GM12878 (cell line): ENCODE results near the gene TECPR1. TPM values are rescaled to one million over a fixed set of nuclear protein-coding genes. Genes with fewer than 3 reads are reported as not detected.

Experiments used
- ATAC-seq: fragments of 200-7000 bp; cut with Tn5 transposase; 3 replicates; pipeline ENCODE4 v1.9.1; 2020; ENCODE audit warnings: mild to moderate bottlenecking, moderate library complexity
- BruUV-seq: library from RNA; stranded (reverse); fragments of 400-500 nt; replicated peaks from 2 replicates; lab custom pipeline; 2021; lab: Mats Ljungman, UMichigan
- CTCF ChIA-PET: fragments of 300-600 bp; sonication (Branson Sonifier 250); formaldehyde crosslinking; extraction: SDS; loops from one replicate; lab custom pipeline; 2021; ENCODE audit warnings: inconsistent platforms; lab: Yijun Ruan, JAX
- POLR2A ChIA-PET: fragments of 350-600 bp; formaldehyde crosslinking; extraction: SDS; loops from one replicate; lab custom pipeline; 2021; ENCODE audit warnings: inconsistent platforms; lab: Charles Lee
- RAD21 ChIA-PET: fragments of 300-600 bp; sonication (Branson Sonifier 250); formaldehyde crosslinking; loops from one replicate; lab custom pipeline; 2023; ENCODE audit warnings: antibody characterized with exemption; ENCODE audit not compliant: unreplicated experiment; lab: Charles Lee
- SMC1A ChIA-PET: fragments of 300-600 bp; sonication (Branson Sonifier 250); formaldehyde crosslinking; loops from one replicate; lab custom pipeline; 2023; ENCODE audit not compliant: unreplicated experiment, uncharacterized antibody; lab: Charles Lee
- DNase-seq: peaks from one replicate; pipeline ENCODE4 v3.0.0-alpha.2; 2011; ENCODE audit warnings: low read depth, low spot score
- FAIRE-seq: peaks from 3 replicates; lab custom pipeline; 2011; peaks lifted over from hg19 to GRCh38; lab: Jason Lieb, UNC
- H2AFZ ChIP-seq: 2 replicates; pipeline ENCODE4 v1.6.0; 2011; ENCODE audit warnings: low read depth, low read length, control low read depth; ENCODE audit not compliant: control insufficient read depth
- H3K27ac ChIP-seq: 2 replicates; pipeline ENCODE4 v1.5.1; 2011; ENCODE audit warnings: control low read depth; ENCODE audit not compliant: control insufficient read depth, insufficient read depth
- H3K27me3 ChIP-seq, 2 experiments: replicated peaks in 1 of 2; 2 replicates each; pipeline versions ENCODE4 v1.6.0 to v1.6.1; 2011; ENCODE audit warnings: low read length in 1 of 2; ENCODE audit not compliant: control insufficient read depth in 2 of 2, insufficient read depth in 2 of 2
- H3K36me3 ChIP-seq, 2 experiments: 2 replicates each; pipeline ENCODE4 v1.5.1; 2011; ENCODE audit warnings: low read length in 1 of 2; ENCODE audit not compliant: control insufficient read depth in 2 of 2, insufficient read depth in 2 of 2
- H3K4me1 ChIP-seq: 2 replicates; pipeline ENCODE4 v1.6.1; 2011; ENCODE audit warnings: mild to moderate bottlenecking, low read length, moderate library complexity, mixed read lengths; ENCODE audit not compliant: control insufficient read depth, insufficient read depth
- H3K4me2 ChIP-seq: 2 replicates; pipeline ENCODE4 v1.6.0; 2011; ENCODE audit warnings: control low read depth; ENCODE audit not compliant: control insufficient read depth, insufficient read depth
- H3K4me3 ChIP-seq: fragments of 200-600 bp; sonication (generic); 2 replicates; pipeline ENCODE4 v1.5.1; 2016
- H3K79me2 ChIP-seq: 2 replicates; pipeline ENCODE4 v1.6.0; 2011; ENCODE audit warnings: low read length; ENCODE audit not compliant: control insufficient read depth, insufficient read depth
- H3K9ac ChIP-seq: 2 replicates; pipeline ENCODE4 v1.8.0; 2011; ENCODE audit warnings: low read length, control low read depth, mixed read lengths; ENCODE audit not compliant: control insufficient read depth, insufficient read depth
- H3K9me3 ChIP-seq: replicated peaks from 3 replicates; pipeline ENCODE4 v1.5.1; 2011; ENCODE audit warnings: mild to moderate bottlenecking, low read length; ENCODE audit not compliant: control insufficient read depth, insufficient read depth
- H4K20me1 ChIP-seq: 2 replicates; pipeline ENCODE4 v1.6.0; 2011; ENCODE audit not compliant: control insufficient read depth, insufficient read depth
- ELK1 ChIP-seq: IDR thresholded peaks from 2 replicates; pipeline ENCODE4 v1.6.1; 2012; ENCODE audit warnings: low read depth, low read length, improper control_type of control experiment
- HDAC2 ChIP-seq: fragments of 200-600 bp; sonication (generic); IDR thresholded peaks from 2 replicates; pipeline ENCODE4 v1.6.1; 2017
- IRF4 ChIP-seq: IDR thresholded peaks from 2 replicates; pipeline ENCODE4 v1.6.1; 2011; ENCODE audit warnings: low read depth, low read length
- JUND ChIP-seq: IDR thresholded peaks from 2 replicates; pipeline ENCODE4 v1.6.1; 2012; ENCODE audit warnings: low read depth, mild to moderate bottlenecking, low read length, improper control_type of control experiment, moderate library complexity
- MYB ChIP-seq: fragments of 150-350 bp; IDR thresholded peaks from 2 replicates; pipeline ENCODE4 v1.6.1; 2014; ENCODE audit warnings: mild to moderate bottlenecking, low read depth, low read length, borderline replicate concordance
- NBN ChIP-seq: fragments of 450-650 bp; IDR thresholded peaks from 2 replicates; pipeline ENCODE4 v1.6.1; 2016
- WGBS: methylation state at CpG from one replicate; pipeline ENCODE4 v1.1.6; 2016; ENCODE audit warnings: low lambda C conversion rate; ENCODE audit not compliant: insufficient replicate concordance, insufficient coverage; ENCODE audit errors: missing lambda C conversion rate; 5-methylcytosine and 5-hydroxymethylcytosine counted together
- in situ Hi-C: fragments of 300-500 bp; cut with MboI; formaldehyde crosslinking; loops from 9 replicates; pipeline ENCODE4 v1.14.3; 2018; ENCODE audit warnings: mixed read lengths
- intact Hi-C: fragments of 100-400 bp; cut with micrococcal nuclease; formaldehyde crosslinking; loops from one replicate; pipeline ENCODE4 v1.14.2; 2022; ENCODE audit not compliant: unreplicated experiment
- polyA plus RNA-seq, 11 experiments: library from polyadenylated mRNA; depleted of rRNA in 4 of 11; unstranded in 6 of 11; stranded (reverse) in 5 of 11; fragments of >200 nt; fragmentation: Nextera tagmentation in 4 of 11; fragmentation: Illumina TruSeq in 1 of 11; extraction: Ambion mirVana in 4 of 11; extraction: Trizol in 1 of 11; gene quantifications; 1 replicate in 1 of 11; 2 replicates in 10 of 11; pipeline versions ENCODE4 v1.2.1 to v1.2.3, GENCODE V29; 2011 to 2016; ENCODE audit warnings: inconsistent platforms in 2 of 11, missing spikeins in 2 of 11, low read depth in 1 of 11
- total RNA-seq, 4 experiments: library from RNA; depleted of rRNA in 3 of 4; stranded (reverse); fragments of >200 nt in 3 of 4; fragmentation: Illumina TruSeq in 1 of 4; extraction: Trizol in 1 of 4; gene quantifications; 2 replicates each; pipeline versions ENCODE4 v1.2.1 to v1.2.3, GENCODE V29; 2013 to 2021

The TECPR1 gene
- total and polyA plus RNA-seq, 10 of the 15 experiments (the other 5 are each of a cell fraction or from before 2014, with no cell fraction given) = 0.26 to 16.8 (median 4.2) TPM

- Histone ChIP-seq H3K9ac (no peak overlapping the region), H4K20me1 (no peaks in the 10 kb centered on the region), H3K79me2 (peaks cover 2% of the 10 kb centered on the region; the same call in 1 of the 2 replicates), H3K27me3 (no peaks in the 10 kb centered on the region), H3K4me1 (peaks cover 8% of the 10 kb centered on the region), H3K27ac (no peak overlapping the region), H3K9me3 (no peaks in the 10 kb centered on the region), H2AFZ (no peak overlapping the region), H3K4me3 (no peak overlapping the region), H3K36me3 (no peaks in the 10 kb centered on the region; a peak in 2 of 4 replicates), H3K4me2 (peak overlapping the region; percentile 27; the same call in 1 of the 2 replicates)
- SMC1A ChIA-PET = no interaction called here
- CTCF ChIA-PET = interaction anchor here (1.6 kb wide), 1 partner anchor 117 kb away, joined by 10 read pairs; the partner anchor contains the start of gene BAIAP2L1
- POLR2A ChIA-PET = no interaction called here
- ATAC-seq (no peak), FAIRE-seq (no peak), DNase-seq (no peak)
- no peak for TF ChIP-seq NBN
- no peak for TF ChIP-seq ELK1
- no peak for TF ChIP-seq IRF4
- TF ChIP-seq MYB = no peak
- no peak for TF ChIP-seq JUND
- no peak for TF ChIP-seq HDAC2
- RAD21 ChIA-PET = interaction anchor here (2.3 kb wide), 1 partner anchor 33 kb away, joined by 6 read pairs; no protein-coding TSS in a partner anchor
- in situ Hi-C loops = no loop called here
- BruUV-seq = no TSS peak
- intact Hi-C loops = no loop called here
- WGBS = 100% methylated on average over 8 of the region's 8 CpGs
These were observed 31.8 kb upstream of the TECPR1 start for GRCh38 chr7:98283887-98284222.
